ENCODE measurements around the gene SPATA13. TPM values are rescaled to one million over a fixed set of nuclear protein-coding genes. Genes with fewer than 3 reads are reported as not detected.

SPATA13 gene
- total and polyA plus RNA-seq, 10 of the 15 experiments (the other 5 are each of a cell fraction or from before 2014, with no cell fraction given), result 2.4 to 11.1 (median 10.2) TPM

DNA sequence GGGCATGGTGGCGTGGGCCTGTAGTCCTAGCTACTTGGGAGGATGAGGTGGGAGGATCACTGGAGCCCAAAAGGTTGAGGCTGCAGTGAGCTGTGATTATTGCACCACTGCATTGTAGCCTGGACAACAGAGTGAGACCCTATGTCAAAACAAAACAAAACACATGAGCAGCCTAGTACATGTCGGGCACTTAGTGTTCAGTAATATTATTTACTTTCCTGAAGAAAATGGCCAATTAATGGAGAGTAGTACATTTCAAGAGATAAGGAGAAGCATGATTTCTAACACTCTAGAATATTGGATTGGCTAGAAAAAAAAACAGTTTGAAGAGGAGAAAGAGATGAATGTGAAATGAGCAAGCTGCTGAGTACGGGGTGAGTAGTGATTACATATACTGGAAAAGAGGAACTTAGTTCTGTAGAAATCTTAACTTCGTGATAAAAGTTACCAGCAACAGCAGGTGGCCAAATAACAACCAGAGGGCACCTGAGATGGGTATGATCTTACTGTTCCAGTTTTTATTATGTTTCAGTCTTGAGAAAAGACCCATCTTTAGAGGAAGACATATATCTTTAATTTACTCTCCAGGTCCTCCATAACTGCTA lies 36.2 kb downstream of the SPATA13 start:
- TF ChIP-seq RBBP5 (conservative IDR thresholded peaks at IDR 0.05) (no peak), POLR2AphosphoS2 (IDR thresholded peaks at IDR 0.05; ENCODE audit: low read depth, low read length) (no peak), ESRRA (IDR thresholded peaks at IDR 0.05; ENCODE audit: low read length) (no peak), CBFB (IDR thresholded peaks at IDR 0.05; ENCODE audit: low read depth) (no peak)
- TF ChIP-seq, protein P1, sequence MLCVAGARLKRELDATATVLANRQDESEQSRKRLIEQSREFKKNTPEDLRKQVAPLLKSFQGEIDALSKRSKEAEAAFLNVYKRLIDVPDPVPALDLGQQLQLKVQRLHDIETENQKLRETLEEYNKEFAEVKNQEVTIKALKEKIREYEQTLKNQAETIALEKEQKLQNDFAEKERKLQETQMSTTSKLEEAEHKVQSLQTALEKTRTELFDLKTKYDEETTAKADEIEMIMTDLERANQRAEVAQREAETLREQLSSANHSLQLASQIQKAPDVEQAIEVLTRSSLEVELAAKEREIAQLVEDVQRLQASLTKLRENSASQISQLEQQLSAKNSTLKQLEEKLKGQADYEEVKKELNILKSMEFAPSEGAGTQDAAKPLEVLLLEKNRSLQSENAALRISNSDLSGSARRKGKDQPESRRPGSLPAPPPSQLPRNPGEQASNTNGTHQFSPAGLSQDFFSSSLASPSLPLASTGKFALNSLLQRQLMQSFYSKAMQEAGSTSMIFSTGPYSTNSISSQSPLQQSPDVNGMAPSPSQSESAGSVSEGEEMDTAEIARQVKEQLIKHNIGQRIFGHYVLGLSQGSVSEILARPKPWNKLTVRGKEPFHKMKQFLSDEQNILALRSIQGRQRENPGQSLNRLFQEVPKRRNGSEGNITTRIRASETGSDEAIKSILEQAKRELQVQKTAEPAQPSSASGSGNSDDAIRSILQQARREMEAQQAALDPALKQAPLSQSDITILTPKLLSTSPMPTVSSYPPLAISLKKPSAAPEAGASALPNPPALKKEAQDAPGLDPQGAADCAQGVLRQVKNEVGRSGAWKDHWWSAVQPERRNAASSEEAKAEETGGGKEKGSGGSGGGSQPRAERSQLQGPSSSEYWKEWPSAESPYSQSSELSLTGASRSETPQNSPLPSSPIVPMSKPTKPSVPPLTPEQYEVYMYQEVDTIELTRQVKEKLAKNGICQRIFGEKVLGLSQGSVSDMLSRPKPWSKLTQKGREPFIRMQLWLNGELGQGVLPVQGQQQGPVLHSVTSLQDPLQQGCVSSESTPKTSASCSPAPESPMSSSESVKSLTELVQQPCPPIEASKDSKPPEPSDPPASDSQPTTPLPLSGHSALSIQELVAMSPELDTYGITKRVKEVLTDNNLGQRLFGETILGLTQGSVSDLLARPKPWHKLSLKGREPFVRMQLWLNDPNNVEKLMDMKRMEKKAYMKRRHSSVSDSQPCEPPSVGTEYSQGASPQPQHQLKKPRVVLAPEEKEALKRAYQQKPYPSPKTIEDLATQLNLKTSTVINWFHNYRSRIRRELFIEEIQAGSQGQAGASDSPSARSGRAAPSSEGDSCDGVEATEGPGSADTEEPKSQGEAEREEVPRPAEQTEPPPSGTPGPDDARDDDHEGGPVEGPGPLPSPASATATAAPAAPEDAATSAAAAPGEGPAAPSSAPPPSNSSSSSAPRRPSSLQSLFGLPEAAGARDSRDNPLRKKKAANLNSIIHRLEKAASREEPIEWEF (IDR thresholded peaks at IDR 0.05; ENCODE audit: insufficient replicate concordance, low read depth, low read length), result no peak
- ChIA-PET SMC1A (ENCODE audit: uncharacterized antibody, unreplicated experiment) (no interaction called here), RAD21 (ENCODE audit: unreplicated experiment) (no interaction called here), POLR2A (no interaction called here), CTCF (interaction anchor here (1.9 kb wide), 1 partner anchor 15 kb away, joined by 5 read pairs; no protein-coding TSS in a partner anchor)
- Histone ChIP-seq H3K4me2 (ENCODE audit: control insufficient read depth, insufficient read depth) (no peak overlapping the region), H2AFZ (ENCODE audit: control insufficient read depth, low read depth, low read length) (no peak overlapping the region), H3K4me1 (ENCODE audit: control insufficient read depth, insufficient read depth, low read length) (no peaks in the 10 kb centered on the region), H4K20me1 (ENCODE audit: control insufficient read depth, insufficient read depth) (no peaks in the 10 kb centered on the region), H3K4me3 (no peak overlapping the region), H3K9ac (ENCODE audit: control insufficient read depth, insufficient read depth, low read length) (no peak overlapping the region), H3K36me3 (ENCODE audit: control insufficient read depth in 2 of 2, insufficient read depth in 2 of 2, low read length in 1 of 2) (no peaks in the 10 kb centered on the region), H3K79me2 (ENCODE audit: control insufficient read depth, insufficient read depth, low read length) (no peaks in the 10 kb centered on the region), H3K27me3 (replicated peaks in 1 of 2; ENCODE audit: control insufficient read depth in 2 of 2, insufficient read depth in 2 of 2, low read length in 1 of 2) (no peaks in the 10 kb centered on the region), H3K9me3 (replicated peaks; ENCODE audit: control insufficient read depth, insufficient read depth, low read length) (no peaks in the 10 kb centered on the region), H3K27ac (ENCODE audit: control insufficient read depth, insufficient read depth) (no peak overlapping the region)
- in situ Hi-C loops (cut with MboI) (no loop called here), intact Hi-C loops (cut with micrococcal nuclease; ENCODE audit: unreplicated experiment) (no loop called here)
- 27% methylated on average over 4 of the region's 4 CpGs for WGBS (ENCODE audit: insufficient coverage, insufficient replicate concordance, low lambda C conversion rate, missing lambda C conversion rate)
- no peak for FAIRE-seq
- BruUV-seq (replicated peaks), result no TSS peak
- no peak for DNase-seq (ENCODE audit: low read depth, low spot score)
- ATAC-seq, result no peak

All from GM12878 (cell line).